Measurements from ENCODE around the gene PWWP2A. TPM values are rescaled to one million over a fixed set of nuclear protein-coding genes. Genes with fewer than 3 reads are reported as not detected.
"Not testable (repeated sequence)": the region's sequence is repeated elsewhere in the genome, so short reads cannot be mapped to it uniquely, and the experiment has no call there.

The PWWP2A gene
- total RNA-seq, 1 experiment from 2014 or later, result 14.7 TPM

GRCh38 chr5:160071916-160072315 lies 47.3 kb downstream of the PWWP2A start (continued):
- TF ChIP-seq ATF3 (IDR thresholded peaks at IDR 0.05) (no peak), EZH2phosphoT487 (IDR thresholded peaks at IDR 0.05; ENCODE audit: borderline replicate concordance) (no peak), MAX (IDR thresholded peaks at IDR 0.05) (no peak), JUND (IDR thresholded peaks at IDR 0.05) (no peak), SP1 (IDR thresholded peaks at IDR 0.05; ENCODE audit: low read depth) (no peak), TCF7L2 (IDR thresholded peaks at IDR 0.05; ENCODE audit: borderline replicate concordance, extremely low read depth, insufficient read depth, insufficient read length) (no peak), ELF1 (IDR thresholded peaks at IDR 0.05; ENCODE audit: borderline replicate concordance, low read depth) (no peak)

GRCh38 chr5:160071516-160071915 lies 47.7 kb downstream of the PWWP2A start:
- Histone ChIP-seq H3K4me2 (ENCODE audit: low read length) (no peak overlapping the region), H3K36me3 (ENCODE audit: control insufficient read depth in 1 of 2, insufficient read depth in 2 of 2, low read length in 2 of 2) (no peaks in the 10 kb centered on the region; a peak in 1 of 4 replicates), H2AFZ (ENCODE audit: low read depth, low read length, poor library complexity, severe bottlenecking) (no peak overlapping the region), H3K79me2 (ENCODE audit: insufficient read depth, low read length) (no peaks in the 10 kb centered on the region), H3K9me2 (ENCODE audit: insufficient read depth) (no peaks in the 10 kb centered on the region), H4K20me1 (ENCODE audit: insufficient read depth) (no peaks in the 10 kb centered on the region; the same call in 1 of the 2 replicates), H3K9me3 (ENCODE audit: control insufficient read depth in 1 of 2, insufficient read depth in 1 of 2, low read depth in 1 of 2, low read length in 2 of 2) (no peaks in the 10 kb centered on the region), H3K27me3 (ENCODE audit: insufficient read depth, low read length) (no peaks in the 10 kb centered on the region), H3K4me1 (ENCODE audit: control insufficient read depth in 1 of 2, insufficient read depth in 2 of 2, low read length in 2 of 2) (no peaks in the 10 kb centered on the region), H3K4me3 (replicated peaks in 1 of 2; ENCODE audit: low read depth in 1 of 2, low read length in 2 of 2) (no peak overlapping the region), H3K27ac (ENCODE audit: low read depth, low read length) (no peak overlapping the region), H3K9ac (ENCODE audit: low read length) (no peak overlapping the region)
- ChIA-PET RAD21 (ENCODE audit: low non-redundant PET in 1 of 2, low total read pairs in 2 of 2, uncharacterized antibody in 2 of 2, unreplicated experiment in 2 of 2) (no interaction called here), CTCF (interaction anchor here (1.7 to 3.2 kb wide), 2 partner anchors 9 to 49 kb away, joined by 4 to 21 read pairs; no protein-coding TSS in a partner anchor), POLR2A (no interaction called here)
- no peak for ATAC-seq
- intact Hi-C loops (cut with micrococcal nuclease), result no loop called here
- TF ChIP-seq ATF3 (IDR thresholded peaks at IDR 0.05) (no peak), POLR2A (IDR thresholded peaks at IDR 0.05; ENCODE audit: borderline replicate concordance, extremely low read depth, insufficient read depth, insufficient read length) (no peak), FOSL1 (IDR thresholded peaks at IDR 0.05; ENCODE audit: low read depth) (no peak), SRF (IDR thresholded peaks at IDR 0.05; ENCODE audit: low read depth) (no peak), SP1 (IDR thresholded peaks at IDR 0.05; ENCODE audit: low read depth) (no peak), CEBPB (IDR thresholded peaks at IDR 0.05; ENCODE audit: low read depth) (no peak), EGR1 (IDR thresholded peaks at IDR 0.05; ENCODE audit: low read depth) (no peak), ELF1 (IDR thresholded peaks at IDR 0.05; ENCODE audit: borderline replicate concordance, low read depth) (no peak)
- no peak for DNase-seq (ENCODE audit: low read depth, low spot score)
- no TSS peak for BruUV-seq (replicated peaks)

- BruUV-seq (replicated peaks); POLR2A ChIA-PET; RAD21 ChIA-PET (ENCODE audit: low non-redundant PET in 1 of 2, low total read pairs in 2 of 2, uncharacterized antibody in 2 of 2, unreplicated experiment in 2 of 2); H3K9me2 ChIP-seq (ENCODE audit: insufficient read depth); H3K27ac ChIP-seq (ENCODE audit: low read depth, low read length); H3K4me3 ChIP-seq (replicated peaks in 1 of 2; ENCODE audit: low read depth in 1 of 2, low read length in 2 of 2); H3K4me2 ChIP-seq (ENCODE audit: low read length); H3K9ac ChIP-seq (ENCODE audit: low read length); ATAC-seq; H3K4me1 ChIP-seq (ENCODE audit: control insufficient read depth in 1 of 2, insufficient read depth in 2 of 2, low read length in 2 of 2); H3K9me3 ChIP-seq (ENCODE audit: control insufficient read depth in 1 of 2, insufficient read depth in 1 of 2, low read depth in 1 of 2, low read length in 2 of 2); H3K27me3 ChIP-seq (ENCODE audit: insufficient read depth, low read length); H3K79me2 ChIP-seq (ENCODE audit: insufficient read depth, low read length); DNase-seq (ENCODE audit: low read depth, low spot score); intact Hi-C loops (cut with micrococcal nuclease); H3K36me3 ChIP-seq (ENCODE audit: control insufficient read depth in 1 of 2, insufficient read depth in 2 of 2, low read length in 2 of 2); H4K20me1 ChIP-seq (ENCODE audit: insufficient read depth); H2AFZ ChIP-seq (ENCODE audit: low read depth, low read length, poor library complexity, severe bottlenecking): not testable (repeated sequence)
- CTCF ChIA-PET, result interaction anchor here (3.2 kb wide), 1 partner anchor 11 kb away, joined by 21 read pairs; no protein-coding TSS in a partner anchor
Observed at GRCh38 chr5:160069120-160069519, 50.1 kb downstream of the PWWP2A start.

Measured in HCT116 (cell line).